SU-DHL-6 (cell line): ENCODE measurements around the gene OS9.

ENCODE experiments used
- EZH2phosphoT487 ChIP-seq: fragments of 200-600 bp; sonication (generic), shearing (Covaris generic); conservative IDR thresholded peaks from 2 replicates; pipeline ENCODE4 v1.6.1; 2018; ENCODE audit warnings: mild to moderate bottlenecking, antibody characterized with exemption, low read length, moderate library complexity, mixed read lengths
- TF ChIP-seq, protein P1 (sequence below): fragments of 200-600 bp; sonication (generic); IDR thresholded peaks from one replicate; pipeline ENCODE4 v1.5.1; 2017; ENCODE audit warnings: antibody characterized with exemption, mild to moderate bottlenecking, low read length, moderate library complexity; ENCODE audit not compliant: insufficient read depth, poor library complexity, severe bottlenecking

DNA sequence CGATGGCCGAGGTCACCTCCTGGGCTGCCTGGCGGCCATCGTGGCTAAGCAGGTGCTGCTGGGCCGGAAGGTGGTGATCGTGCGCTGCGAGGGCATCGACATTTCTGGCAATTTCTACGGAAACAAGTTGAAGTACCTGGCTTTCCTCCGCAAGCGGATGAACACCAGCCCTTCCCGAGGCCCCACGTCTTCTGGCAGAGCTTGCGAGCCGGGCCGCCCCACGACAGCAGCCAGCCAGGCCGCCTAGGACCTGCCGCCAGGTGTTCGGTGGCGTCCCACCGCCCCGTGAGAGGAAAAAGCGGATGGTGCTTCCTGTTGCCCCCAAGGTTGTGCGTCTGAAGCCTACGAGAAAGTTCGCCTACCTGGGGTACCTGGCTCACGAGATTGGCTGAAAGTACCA is 19.2 kb upstream of the OS9 start:
- TF ChIP-seq, protein P1, sequence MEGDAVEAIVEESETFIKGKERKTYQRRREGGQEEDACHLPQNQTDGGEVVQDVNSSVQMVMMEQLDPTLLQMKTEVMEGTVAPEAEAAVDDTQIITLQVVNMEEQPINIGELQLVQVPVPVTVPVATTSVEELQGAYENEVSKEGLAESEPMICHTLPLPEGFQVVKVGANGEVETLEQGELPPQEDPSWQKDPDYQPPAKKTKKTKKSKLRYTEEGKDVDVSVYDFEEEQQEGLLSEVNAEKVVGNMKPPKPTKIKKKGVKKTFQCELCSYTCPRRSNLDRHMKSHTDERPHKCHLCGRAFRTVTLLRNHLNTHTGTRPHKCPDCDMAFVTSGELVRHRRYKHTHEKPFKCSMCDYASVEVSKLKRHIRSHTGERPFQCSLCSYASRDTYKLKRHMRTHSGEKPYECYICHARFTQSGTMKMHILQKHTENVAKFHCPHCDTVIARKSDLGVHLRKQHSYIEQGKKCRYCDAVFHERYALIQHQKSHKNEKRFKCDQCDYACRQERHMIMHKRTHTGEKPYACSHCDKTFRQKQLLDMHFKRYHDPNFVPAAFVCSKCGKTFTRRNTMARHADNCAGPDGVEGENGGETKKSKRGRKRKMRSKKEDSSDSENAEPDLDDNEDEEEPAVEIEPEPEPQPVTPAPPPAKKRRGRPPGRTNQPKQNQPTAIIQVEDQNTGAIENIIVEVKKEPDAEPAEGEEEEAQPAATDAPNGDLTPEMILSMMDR, result no peak
- TF ChIP-seq EZH2phosphoT487, result no peak
